GM19025 (cell line): ENCODE data around the gene JMJD4.

ENCODE experiments used
- ATAC-seq: cut with Tn5 transposase; IDR thresholded peaks from one replicate; pipeline ENCODE4 v1.9.1; 2021; ENCODE audit warnings: mild to moderate bottlenecking, low read depth, moderate library complexity; ENCODE audit not compliant: unreplicated experiment

The JMJD4 gene

DNA sequence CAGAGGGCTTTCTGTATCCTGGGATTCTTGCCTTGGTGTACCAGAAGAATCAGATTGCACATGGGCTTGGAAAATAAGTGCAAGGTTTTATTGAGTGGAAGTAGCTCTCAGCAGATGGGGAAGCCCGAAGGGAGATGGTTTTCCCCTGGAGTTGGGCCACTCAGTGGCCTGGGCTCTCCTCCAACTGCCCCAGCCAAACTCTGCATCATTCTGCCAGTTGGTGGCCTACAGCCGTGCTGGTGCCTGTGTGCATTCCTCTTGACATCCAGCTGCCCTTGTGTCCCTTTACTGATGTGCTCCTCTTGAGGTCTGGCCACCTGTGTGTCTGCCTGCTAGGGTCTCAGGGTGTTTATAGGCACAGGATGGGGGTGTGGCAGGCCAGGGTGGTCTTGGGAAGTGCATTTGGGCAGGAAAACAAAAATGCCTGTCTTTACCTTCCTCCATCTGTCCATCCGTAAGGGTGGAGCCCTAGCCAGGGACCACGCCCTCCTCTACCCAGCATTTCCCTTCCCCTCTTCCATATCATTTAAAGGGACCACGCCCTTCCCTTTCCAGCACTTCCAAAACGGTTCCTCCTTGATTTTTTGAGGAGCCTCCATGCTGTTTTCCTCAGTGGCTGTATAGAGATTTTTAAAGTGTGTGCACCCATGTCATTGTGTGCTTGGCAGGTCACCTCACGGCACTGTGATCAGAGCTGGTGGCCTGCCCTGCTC, 19.1 kb upstream of the JMJD4 start:
- ATAC-seq: no peak

DNA sequence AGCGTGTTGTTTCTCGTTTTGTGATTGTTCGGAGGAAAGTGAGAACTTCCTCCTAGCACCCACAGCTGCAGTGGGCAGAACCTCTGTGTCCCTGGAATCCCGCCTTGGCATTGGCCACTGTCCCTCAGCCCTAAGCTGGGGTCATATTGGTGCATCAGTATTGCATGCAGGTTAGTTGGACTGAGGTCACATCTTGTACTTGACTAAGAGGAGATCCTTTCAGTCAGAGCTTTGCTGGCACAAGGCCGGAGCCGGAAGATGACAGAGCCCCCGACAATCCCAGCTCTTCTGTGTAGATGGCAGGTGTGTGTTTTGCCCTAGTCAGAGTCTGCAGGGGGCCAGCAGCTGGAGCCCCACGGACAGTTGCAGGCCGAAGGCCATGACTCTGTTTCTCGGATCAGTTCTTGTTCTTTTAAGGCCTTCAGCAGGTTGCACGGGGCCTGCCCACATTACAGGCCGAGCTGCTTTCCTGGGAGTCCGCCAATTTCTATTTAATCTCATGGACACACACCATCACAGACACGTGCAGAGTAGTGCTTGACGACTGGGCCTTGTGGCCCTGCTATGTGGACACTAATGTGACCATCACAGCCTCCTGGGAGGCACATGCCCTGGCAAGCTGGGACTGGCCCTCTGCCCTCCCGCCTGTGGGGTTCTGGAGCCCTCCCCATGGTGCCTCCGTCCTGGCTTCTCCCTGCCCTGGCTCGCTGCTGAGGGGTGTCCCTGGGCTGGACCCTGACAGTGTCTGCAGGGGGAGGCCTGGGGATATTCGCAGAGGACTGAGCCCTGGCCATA, 15.0 kb upstream of the JMJD4 start:
- no peak for ATAC-seq

DNA sequence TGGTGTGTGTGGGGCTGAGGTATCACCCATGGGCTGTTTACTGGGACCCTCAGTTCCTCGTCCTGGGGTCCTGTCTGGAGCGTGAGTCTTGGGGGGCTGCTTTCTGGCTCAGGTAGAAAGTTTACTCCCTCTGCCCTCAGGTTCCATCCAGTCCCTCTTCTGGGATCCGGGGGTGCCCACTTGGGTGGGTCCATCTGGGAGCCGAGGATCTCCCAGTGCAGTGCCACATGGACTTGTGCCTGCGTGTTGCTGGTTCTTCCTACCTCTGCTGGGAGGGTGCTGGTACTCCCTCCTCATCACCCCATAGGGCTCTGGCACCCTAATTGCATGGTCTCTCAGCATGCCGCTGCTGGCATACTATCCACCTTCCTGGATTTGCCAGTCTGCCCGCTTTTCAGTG, 14.1 kb upstream of the JMJD4 start:
- no peak for ATAC-seq

DNA sequence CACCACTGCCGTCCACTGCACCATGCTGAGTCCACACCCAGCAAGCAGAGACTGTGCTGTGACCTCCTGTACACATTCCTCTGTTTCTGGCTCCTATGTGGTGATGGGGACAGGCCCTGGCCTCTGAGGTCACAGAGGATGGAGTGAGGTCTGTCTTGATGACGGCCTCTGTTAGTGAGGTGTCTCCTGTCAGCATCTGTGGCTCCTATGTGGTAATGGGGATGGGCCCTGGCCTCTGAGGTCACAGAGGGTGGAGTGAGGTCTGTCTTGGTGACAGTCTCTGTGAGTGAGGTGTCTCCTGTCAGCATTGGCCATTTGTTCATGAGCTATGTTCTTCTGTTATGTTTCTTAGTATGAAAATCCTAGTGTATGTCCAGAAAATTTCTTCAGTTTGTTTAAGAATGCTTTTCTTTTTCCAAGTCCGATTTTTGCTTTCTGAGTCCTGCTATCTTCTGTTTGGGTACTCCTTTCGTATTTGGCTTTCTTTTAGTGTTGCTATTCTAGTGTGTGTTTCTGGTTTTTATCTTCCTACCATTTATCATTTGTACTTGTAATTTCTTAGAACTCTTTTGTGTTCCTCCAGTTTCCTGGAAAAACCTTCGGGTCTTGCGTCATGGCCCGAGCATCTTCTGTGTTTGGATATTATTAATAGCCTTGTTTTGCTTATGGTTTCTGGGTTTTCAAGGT, 13.5 kb upstream of the JMJD4 start:
- ATAC-seq: no peak

DNA sequence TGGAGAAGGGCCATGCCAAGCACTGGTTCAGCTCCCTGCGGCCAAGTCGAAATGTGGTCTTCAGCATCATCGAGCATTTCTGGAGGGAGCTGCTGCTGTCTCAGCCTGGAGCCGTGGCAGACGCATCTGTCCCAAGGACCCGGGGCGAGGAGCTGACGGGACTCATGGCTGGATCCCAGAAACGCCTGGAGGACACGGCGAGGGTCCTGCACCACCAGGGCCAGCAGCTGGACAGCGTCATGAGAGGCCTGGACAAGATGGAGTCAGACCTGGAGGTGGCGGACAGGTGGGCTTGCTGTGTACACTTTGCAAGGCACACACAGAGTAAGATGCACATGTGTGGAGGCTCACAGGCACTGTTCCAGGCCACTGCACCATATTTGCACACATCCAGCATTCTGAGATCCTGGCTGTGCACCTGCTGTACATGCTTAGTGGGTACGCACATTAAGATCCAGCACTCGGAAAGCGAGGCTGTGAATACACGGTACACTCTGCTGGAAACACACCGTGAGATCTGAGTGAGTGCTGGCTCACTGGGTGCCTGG, 12.9 kb upstream of the JMJD4 start:
- ATAC-seq: no peak

DNA sequence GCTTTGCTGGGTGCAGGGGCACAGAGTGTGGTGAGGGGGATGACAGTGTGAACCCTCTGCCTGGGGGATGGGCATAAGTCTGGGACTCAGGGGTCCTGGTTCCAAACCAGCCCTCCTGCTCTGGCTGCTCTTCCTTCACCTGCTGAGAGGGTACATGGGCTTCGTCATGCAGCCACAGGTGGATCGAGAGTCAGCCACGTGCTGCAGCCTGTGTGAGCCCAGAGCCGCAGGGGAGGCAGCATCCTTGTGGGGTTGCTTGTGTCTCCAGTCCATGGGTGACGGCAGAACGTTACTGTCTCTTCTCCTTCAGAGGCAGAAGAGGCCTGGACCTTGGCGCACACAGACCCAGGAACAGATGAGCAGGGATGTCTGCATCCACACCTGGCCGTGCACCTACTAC, 12.3 kb upstream of the JMJD4 start:
- ATAC-seq: no peak

DNA sequence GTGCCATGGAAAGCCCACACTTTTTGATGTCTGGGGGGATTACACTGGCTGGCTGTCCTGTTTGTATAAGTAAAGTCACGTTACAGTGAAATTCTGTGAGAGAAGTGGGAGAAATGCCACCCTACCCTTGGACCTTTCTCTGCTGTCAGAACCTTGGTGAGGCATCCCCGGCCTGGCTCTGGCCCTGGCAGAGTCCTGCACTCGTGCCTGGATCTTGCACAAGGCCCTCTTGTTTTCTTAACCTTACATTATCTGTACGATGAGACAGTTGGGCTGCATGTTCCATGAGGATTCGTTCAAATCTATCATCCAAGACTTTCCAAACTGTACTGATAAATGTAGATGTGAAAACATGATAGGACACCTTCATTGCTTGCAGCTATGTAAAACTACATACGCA, 11.6 kb upstream of the JMJD4 start:
- no peak for ATAC-seq

DNA sequence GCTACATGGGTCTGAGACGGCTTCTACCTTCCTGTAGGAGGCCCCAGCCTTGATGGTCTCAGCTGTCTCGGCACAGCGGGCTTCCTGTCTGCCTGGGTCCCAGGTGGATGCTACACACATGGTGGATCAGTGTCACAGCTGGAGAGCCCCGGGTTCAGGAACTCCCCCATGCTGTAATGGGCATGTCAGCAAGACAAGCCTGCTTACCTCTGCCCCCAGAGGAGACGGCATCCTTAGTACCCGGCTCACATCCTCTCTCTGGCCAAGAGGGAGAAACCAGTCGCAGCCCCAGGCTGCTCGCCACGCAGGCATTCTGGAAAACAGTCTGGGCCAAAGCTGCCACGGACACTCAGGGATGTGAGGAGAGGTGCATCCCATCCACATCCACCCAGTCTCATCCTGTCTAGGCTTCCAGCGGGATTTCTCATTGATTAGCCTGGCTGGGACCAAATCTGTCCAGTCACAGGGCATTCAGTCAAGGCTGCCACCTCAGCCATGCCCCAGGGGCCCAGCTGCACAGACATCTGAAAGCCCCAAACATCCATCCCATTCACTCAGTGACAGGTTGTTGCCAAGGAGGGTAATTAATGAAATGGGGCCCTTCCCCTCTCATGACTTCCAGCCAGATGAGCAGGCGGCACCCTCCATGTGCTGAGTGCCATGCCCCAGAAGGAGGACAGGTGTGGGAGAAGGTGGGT, 10.6 kb upstream of the JMJD4 start:
- ATAC-seq: no peak

DNA sequence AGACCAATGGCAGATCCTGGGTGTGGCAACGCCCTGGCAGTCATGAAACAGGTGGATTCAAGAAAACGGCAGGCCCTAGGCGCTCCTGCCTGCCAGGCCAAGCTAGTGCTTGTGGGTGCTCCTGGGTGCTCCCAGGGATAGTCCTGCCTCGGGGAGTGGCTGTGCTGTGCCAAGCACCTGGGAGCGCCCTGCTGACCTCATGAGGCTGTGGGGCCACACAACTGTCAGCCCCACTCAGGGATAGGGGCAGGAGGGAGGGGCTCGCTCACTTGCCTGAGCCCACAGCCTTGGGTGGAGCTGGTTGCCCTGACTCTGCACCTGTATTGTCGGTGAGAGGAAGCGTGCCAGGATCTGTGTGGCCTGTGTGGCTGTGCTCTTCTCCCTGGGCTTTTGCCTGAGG, 9.6 kb upstream of the JMJD4 start:
- ATAC-seq: no peak

DNA sequence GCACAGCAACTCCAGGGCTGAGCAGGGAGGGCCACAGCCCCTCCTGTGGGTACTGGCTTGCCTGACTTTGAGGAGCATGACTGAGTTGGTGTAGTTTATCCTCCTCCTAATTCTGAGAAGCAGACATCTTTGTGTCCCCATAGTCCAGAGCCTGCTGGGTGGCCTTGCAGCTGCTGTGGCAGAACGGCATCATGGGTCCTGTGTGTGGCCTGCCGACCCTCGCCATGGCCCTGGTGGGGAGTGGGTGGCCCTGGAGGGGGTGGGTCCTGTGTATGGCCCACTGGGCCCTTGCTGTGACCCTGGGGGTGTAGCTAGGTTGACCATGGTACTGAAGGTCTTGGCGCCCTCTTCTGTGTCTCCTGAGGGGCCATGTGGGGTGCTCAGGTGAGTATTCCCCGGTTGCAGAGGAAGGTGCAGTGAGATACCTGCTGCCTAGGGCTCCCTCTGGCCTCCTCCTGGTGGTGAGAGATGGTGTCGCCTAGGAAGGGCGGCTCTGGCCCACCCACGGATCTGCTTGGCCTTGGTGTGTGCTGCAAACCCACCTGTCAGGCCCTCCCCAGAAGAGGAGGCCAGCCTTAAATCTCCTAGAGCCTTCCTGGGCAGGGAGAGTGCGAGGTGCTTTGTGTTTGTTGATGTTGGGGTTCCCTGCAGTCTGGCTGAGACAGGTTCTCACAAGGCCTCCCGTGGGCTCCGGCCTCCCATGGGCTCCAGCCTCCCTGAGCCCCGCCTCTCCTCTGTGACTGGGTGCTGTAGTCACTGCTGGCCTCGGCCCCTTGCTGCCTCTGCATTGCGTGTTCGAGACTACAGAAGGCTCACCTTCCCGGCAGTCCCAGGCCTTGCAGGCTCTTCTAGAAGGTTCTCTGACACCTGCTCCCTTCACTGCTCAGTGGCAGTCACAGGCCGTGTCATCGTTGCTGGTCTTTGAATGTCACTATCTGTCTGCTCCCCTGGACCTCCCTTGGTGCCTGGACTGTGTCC, 7.9 kb upstream of the JMJD4 start:
- ATAC-seq: no peak

DNA sequence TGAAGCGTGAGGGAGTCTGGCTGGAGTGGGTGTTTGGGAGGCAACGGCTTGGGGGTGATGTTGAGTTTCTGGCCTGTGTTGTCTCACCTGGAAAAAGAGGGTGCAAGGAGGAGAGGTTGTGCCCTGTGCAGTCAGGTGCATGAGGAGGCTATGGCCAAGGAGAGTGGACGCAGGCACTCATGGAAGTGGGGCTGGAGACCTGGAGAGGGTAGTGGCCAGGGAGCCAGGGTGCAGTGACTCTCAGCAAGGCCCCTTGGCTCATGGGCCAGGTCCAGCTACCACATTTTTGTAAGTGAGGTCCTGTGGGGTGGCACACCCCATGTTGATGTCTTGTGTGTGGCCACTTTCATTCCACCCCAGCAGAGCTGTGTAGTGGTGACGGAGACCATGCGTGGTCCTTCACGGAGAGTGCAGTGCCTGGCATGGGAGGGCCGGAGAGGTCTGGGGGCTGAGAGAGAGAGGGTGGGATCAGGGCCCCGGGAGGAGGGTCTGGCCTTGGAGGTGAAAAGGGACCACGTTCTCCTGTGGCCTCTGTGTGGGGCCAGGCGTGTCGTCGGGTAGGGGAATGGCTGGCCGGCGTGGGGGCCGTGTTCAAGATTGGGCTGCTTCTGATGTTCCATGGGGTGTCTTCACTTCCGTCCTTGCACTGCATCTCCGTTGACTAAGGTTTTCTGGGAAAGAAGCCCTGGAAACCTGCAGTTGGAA, 6.2 kb upstream of the JMJD4 start:
- ATAC-seq: no peak

DNA sequence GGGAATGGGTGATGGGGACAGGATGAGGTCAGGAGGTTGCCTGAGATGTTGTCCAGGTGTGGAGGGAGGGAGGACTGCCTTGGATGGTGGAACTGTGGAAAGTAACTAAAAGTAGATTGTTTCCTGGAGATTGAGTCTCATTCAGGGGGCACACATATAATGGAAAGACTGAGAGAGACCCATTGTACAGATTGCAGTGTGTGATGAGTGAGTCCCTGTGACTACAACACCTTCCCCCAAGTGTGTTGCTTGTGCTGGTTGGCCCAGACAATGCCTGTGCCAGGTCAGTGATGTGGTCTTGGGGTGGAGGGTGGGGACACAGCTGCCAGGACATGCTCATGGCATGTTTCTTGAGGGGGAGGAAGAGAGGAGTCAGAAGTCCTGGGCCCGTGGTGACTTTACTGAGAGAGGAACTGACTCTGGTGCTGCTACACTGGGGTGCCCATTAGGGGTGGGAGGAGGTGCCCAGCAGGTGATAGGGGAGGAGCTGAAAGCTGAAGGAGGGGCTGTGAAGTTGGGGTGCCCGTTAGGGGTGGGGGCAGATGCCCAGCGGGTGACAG, 5.4 kb upstream of the JMJD4 start:
- ATAC-seq: no peak

DNA sequence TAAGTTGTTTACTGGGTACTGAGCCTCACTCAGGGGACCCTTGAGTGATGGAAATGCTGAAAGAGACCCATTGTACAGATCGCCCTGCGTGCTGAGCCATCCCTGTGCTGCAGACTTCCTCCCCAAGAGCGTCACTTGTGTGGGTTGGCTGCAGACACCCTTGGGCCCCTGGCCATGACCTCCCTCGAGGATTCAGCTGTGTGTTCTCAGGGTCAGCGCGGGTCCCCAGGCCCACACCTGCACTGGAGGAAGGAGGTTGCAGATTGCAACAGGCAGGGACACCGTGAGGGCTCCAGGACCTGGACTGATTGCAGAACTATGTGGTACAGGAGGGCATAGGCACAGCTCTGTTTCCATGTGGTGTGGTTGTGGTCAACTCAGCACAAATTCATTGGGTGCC, 4.5 kb upstream of the JMJD4 start:
- no peak for ATAC-seq

DNA sequence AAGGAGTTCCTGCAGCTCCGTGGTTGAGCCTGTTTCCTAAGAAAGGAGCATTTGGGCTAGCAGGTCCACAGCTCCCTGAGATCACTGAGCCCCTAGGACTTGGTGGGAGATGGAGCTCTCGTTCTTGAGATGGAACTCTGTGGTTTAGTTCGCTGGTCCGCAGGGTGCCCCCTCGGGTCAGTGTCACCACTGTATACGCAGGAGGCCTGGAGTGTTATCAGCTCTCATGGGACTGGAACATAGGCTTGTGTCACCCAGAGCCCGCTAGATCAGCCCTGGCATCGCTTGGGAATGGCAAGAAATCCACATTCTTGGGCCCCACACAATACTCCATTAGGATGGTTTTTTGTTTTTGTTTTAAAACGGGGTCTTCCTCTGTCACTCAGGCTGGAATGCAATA, 3.7 kb upstream of the JMJD4 start:
- ATAC-seq: no peak

DNA sequence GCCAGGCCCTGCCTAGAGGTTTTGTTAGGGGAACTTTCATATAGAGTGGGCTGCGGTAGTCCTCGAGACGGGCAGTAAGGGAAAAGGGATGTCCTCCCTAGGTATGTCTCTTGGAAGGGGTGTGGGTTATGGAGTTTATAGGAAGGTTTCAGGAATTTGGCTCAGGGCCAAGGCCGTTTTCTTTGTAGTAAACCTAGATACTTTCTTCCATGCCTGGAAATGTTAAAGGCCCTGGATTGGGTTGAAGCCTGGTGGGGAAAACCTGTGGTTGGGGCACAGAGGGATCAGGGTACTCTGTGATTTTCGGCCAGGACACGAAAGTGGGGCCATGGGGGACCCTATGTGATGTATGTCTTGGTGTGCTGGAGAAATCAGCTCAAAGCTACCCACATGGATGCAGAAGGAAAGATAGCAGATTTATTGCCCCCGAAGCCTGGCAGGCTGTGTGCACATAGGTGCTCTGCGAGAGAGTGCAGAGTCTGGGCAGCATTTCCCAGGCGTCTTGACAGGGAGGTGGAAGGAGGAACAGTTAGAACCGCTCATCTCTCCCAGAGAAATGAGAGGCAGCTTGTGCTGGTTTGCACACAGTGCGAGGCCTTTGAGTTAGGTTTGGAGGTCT, 1.8 kb upstream of the JMJD4 start:
- ATAC-seq: no peak

DNA sequence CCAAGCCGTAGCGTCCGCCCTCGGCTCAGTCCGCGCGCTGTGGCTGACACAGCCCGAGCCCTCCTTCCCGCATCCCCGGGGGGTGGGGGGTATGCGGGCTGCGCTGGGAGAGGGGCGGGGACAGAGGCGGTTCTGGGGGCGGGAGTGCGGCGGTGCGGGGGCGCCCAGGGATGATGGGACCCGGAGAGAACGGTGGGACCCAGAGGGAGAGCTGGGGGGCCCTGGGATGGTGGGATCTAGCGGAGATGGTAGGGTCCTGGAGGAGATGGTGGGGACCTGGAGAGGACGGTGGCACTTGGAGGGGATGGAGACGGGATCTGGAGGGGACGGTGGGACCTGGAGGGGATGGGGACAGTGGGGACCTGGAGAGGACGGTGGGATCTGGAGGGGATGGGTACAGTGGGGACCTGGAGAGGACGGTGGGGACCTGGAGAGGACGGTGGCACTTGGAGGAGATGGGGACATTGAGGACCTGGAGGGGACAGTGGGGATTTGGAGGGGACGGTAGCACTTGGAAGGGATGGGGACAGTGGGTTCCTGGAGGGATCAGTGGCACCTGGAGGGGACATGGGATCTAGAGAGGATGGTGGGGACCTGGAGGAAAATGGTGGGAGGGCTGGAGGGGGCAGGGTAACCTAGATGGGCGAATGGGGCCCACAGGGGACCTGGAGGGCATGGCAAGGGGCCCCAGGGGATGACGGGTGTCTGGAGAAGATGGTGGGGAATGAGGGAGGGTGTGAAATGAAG, 610 bp upstream of the JMJD4 start:
- ATAC-seq: peak; percentile 31

DNA sequence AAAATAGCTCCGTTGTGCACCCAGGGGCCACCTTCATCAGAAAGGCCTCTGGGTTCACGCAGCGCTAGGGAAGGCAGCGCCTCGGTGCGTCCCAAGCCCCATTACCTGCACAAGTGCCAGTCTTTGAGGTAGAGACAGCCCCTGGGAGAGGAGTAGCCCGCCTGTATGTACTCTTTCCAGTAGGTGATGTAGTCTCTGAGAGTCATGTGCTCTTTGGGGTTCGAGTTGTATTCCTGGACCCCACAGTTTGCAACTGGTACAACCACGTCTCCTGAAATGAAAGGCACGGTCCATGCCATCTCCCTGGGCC, 601 bp downstream of the JMJD4 start:
- no peak for ATAC-seq
